OCI-LY1 (cell line): ENCODE measurements around the gene MS4A4E.
"Not testable (repeated sequence)": the region's sequence is repeated elsewhere in the genome, so short reads cannot be mapped to it uniquely, and the experiment has no call there.

Experiments
- H2AFZ ChIP-seq: fragments of 200-600 bp; sonication (generic), shearing (Covaris generic); 2 replicates; pipeline ENCODE4 v1.6.0; 2014; ENCODE audit warnings: antibody characterized with exemption, mild to moderate bottlenecking, low read length
- H3F3A ChIP-seq: fragments of 200-600 bp; sonication (generic), shearing (Covaris generic); 2 replicates; pipeline ENCODE4 v1.6.0; 2014; ENCODE audit warnings: mild to moderate bottlenecking, antibody characterized with exemption, low read length, moderate library complexity; ENCODE audit not compliant: insufficient read depth
- H3K27ac ChIP-seq: fragments of 200-600 bp; sonication (generic); 2 replicates; pipeline ENCODE4 v1.5.1; 2014; ENCODE audit warnings: low read length, mixed run types, mild to moderate bottlenecking, low read depth; ENCODE audit not compliant: poor library complexity, severe bottlenecking
- H3K27me3 ChIP-seq: fragments of 200-600 bp; sonication (generic); 2 replicates; pipeline ENCODE4 v1.6.0; 2014; ENCODE audit warnings: antibody characterized with exemption, mild to moderate bottlenecking, low read length, moderate library complexity; ENCODE audit not compliant: insufficient read depth
- H3K36me3 ChIP-seq: fragments of 200-600 bp; sonication (generic); 2 replicates; pipeline ENCODE4 v1.6.1; 2014; ENCODE audit warnings: mild to moderate bottlenecking, antibody characterized with exemption, low read length, moderate library complexity, mixed read lengths; ENCODE audit not compliant: insufficient read depth
- H3K4me1 ChIP-seq: fragments of 200-600 bp; sonication (generic); 2 replicates; pipeline ENCODE4 v1.5.1; 2014; ENCODE audit warnings: mild to moderate bottlenecking, low read length, moderate library complexity; ENCODE audit not compliant: insufficient read depth, severe bottlenecking
- H3K4me2 ChIP-seq: fragments of 200-600 bp; sonication (generic), shearing (Covaris generic); 2 replicates; pipeline ENCODE4 v1.6.1; 2014; ENCODE audit warnings: low read length
- H3K4me3 ChIP-seq: fragments of 200-600 bp; sonication (generic); 2 replicates; pipeline ENCODE4 v1.5.1; 2014; ENCODE audit warnings: low read length, low read depth, mild to moderate bottlenecking, mixed read lengths; ENCODE audit not compliant: poor library complexity, severe bottlenecking
- H3K79me2 ChIP-seq: fragments of 200-600 bp; shearing (Covaris generic); 2 replicates; pipeline ENCODE4 v1.6.1; 2016; ENCODE audit warnings: mixed run types, low read length, mixed read lengths; ENCODE audit not compliant: insufficient read depth
- H3K9ac ChIP-seq: fragments of 200-600 bp; sonication (generic), shearing (Covaris generic); 2 replicates; pipeline ENCODE4 v1.6.1; 2014; ENCODE audit warnings: mild to moderate bottlenecking, low read length, mixed read lengths
- H3K9me2 ChIP-seq: fragments of 200-600 bp; sonication (generic), shearing (Covaris generic); 2 replicates; pipeline ENCODE4 v1.6.1; 2014; ENCODE audit warnings: low read depth, mild to moderate bottlenecking, low read length, mixed read lengths
- H3K9me3 ChIP-seq: fragments of 200-600 bp; shearing (Covaris generic); 2 replicates; pipeline ENCODE4 v1.6.1; 2014; ENCODE audit warnings: low read length, mixed read lengths
- H4K20me1 ChIP-seq: fragments of 200-600 bp; sonication (generic), shearing (Covaris generic); 2 replicates; pipeline ENCODE4 v1.6.0; 2016; ENCODE audit warnings: mild to moderate bottlenecking, low read length; ENCODE audit not compliant: insufficient read depth
- EZH2 ChIP-seq: fragments of 200-600 bp; sonication (generic), shearing (Covaris generic); IDR thresholded peaks from 2 replicates; pipeline ENCODE4 v1.8.0; 2017; ENCODE audit warnings: borderline replicate concordance, mixed run types, mild to moderate bottlenecking, antibody characterized with exemption, low read length, moderate library complexity, mixed read lengths
- TF ChIP-seq, protein P1 (sequence below): fragments of 200-600 bp; sonication (generic), shearing (Covaris generic); IDR thresholded peaks from 2 replicates; pipeline ENCODE4 v1.5.1; 2017; ENCODE audit warnings: mild to moderate bottlenecking, antibody characterized with exemption, low read length, moderate library complexity, mixed read lengths

Gene MS4A4E

DNA sequence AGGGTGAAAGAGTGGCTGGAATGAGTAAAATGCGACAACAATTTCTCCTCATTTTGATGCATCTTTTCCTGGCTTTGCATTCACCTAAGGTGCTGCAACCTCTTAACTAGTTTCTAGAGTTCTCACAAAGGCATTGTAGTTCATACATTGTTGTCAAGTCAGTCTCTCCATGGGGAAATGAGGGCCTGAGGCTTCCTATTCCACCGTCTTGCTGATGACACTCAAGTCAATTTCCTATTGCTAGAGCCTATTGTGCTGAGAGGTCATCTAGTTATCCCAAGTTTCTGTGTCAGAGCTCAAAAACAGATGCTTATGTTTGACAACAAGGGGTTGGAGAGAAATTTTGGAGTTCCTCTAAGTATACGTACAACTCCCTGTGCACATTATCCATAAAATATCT is 48.4 kb downstream of the MS4A4E start:
- Histone ChIP-seq H3K9me2 (no peaks in the 10 kb centered on the region), H3K4me3 (no peak overlapping the region), H3F3A (no peaks in the 10 kb centered on the region), H3K4me1 (no peaks in the 10 kb centered on the region), H2AFZ (no peak overlapping the region), H3K9ac (no peak overlapping the region), H3K36me3 (no peaks in the 10 kb centered on the region), H3K4me2 (no peak overlapping the region), H3K79me2 (no peaks in the 10 kb centered on the region), H3K27me3 (no peaks in the 10 kb centered on the region), H4K20me1 (no peaks in the 10 kb centered on the region), H3K9me3 (no peaks in the 10 kb centered on the region), H3K27ac (no peak overlapping the region)
- TF ChIP-seq, protein P1, sequence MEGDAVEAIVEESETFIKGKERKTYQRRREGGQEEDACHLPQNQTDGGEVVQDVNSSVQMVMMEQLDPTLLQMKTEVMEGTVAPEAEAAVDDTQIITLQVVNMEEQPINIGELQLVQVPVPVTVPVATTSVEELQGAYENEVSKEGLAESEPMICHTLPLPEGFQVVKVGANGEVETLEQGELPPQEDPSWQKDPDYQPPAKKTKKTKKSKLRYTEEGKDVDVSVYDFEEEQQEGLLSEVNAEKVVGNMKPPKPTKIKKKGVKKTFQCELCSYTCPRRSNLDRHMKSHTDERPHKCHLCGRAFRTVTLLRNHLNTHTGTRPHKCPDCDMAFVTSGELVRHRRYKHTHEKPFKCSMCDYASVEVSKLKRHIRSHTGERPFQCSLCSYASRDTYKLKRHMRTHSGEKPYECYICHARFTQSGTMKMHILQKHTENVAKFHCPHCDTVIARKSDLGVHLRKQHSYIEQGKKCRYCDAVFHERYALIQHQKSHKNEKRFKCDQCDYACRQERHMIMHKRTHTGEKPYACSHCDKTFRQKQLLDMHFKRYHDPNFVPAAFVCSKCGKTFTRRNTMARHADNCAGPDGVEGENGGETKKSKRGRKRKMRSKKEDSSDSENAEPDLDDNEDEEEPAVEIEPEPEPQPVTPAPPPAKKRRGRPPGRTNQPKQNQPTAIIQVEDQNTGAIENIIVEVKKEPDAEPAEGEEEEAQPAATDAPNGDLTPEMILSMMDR, result no peak
- TF ChIP-seq EZH2, result no peak

DNA sequence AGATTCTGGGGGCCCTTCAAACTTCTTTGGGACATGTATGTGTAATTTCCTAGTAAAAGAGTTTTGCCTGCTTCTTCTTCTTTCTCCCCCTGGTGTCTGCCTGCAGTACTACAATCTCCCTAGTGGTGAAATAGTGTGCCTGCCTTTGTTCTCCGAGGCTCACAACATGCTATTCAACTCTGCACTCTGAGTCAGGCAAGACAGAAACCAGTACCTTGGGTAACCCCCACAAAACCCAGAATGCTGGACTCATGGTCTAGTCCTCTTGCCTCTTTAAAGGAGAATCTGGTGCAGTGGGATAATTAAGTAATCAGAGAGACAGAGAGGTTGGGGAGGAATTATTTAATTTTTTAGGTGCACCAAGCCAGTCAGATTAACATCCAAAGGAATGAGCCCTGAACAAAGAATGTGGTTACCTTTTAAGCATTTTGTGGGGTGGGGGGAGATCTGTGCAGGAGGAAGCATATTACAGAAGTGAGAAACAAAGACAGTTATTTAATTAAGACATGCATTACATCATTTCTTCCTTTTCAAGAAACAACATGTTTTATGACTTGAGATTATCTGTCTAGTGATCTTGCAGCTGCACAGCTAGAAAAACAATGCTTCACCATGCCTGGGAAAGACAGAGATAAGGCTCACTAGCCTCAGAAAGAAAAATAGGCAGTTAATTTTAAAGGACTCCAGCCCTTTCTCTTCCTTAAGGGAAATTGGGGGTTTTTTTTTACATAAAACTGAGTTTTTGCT is 49.1 kb downstream of the MS4A4E start:
- H3K4me2 ChIP-seq, result no peak overlapping the region
- no peak overlapping the region for H3K9ac ChIP-seq
- no peak overlapping the region for H3K27ac ChIP-seq

DNA sequence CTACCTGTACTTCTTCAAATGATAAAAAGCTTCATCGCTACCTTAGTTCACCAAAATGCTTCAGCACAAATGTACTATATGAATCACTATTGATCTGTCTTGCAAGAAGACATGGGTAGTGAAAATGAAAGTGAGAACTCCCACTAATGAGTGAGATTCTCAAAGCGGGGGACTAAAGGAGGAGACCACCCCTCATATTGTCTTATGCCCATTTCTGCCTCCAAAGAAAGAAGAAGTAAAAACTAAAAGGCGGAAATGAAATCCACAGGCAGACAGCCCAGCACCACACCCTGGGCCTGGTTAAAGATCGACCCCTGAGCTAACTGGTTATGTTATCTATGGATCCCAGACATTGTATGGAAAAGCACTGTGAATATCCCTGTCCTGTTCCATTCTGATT is 50.4 kb downstream of the MS4A4E start:
- H3K4me3 ChIP-seq, H3K9ac ChIP-seq, H3K27ac ChIP-seq: not testable (repeated sequence)

More for the DNA sequence above, 49.1 kb downstream of the MS4A4E start:
- Histone ChIP-seq H3K79me2 (no peaks in the 10 kb centered on the region), H3K4me3 (no peak overlapping the region), H2AFZ (no peak overlapping the region), H3K9me2 (no peaks in the 10 kb centered on the region), H3K9me3 (no peaks in the 10 kb centered on the region), H3K27me3 (no peaks in the 10 kb centered on the region), H3F3A (no peaks in the 10 kb centered on the region), H4K20me1 (no peaks in the 10 kb centered on the region), H3K36me3 (no peaks in the 10 kb centered on the region), H3K4me1 (no peaks in the 10 kb centered on the region)
- no peak for TF ChIP-seq EZH2
- TF ChIP-seq, protein P1, result peak; percentile 89

DNA sequence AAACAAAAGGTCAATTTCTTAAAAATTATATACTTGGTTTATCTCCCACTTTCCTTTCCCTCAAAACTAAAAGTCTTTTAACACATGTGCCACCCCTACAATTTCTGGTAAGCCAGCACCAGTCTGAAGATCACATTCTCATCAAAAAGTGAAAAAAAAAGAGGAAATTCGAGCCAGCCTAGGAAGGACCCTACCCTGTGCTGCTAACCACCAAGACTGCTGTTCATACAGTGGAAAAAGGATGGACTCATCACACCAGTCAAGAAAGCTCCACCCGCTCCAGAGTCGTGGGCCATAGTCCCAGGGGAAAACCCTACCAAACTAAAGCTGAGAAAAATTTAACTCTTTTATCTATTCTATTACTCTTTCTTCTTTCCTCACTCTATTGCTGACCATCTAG is 54.5 kb downstream of the MS4A4E start:
- H3F3A ChIP-seq, H3K79me2 ChIP-seq, H3K4me2 ChIP-seq, H3K9me2 ChIP-seq, H2AFZ ChIP-seq, H3K27ac ChIP-seq, H3K9ac ChIP-seq, H3K4me3 ChIP-seq, H4K20me1 ChIP-seq, H3K27me3 ChIP-seq, H3K36me3 ChIP-seq, H3K4me1 ChIP-seq, H3K9me3 ChIP-seq: not testable (repeated sequence)

More for the DNA sequence above, 50.4 kb downstream of the MS4A4E start:
- H3K4me2 ChIP-seq, H3K9me2 ChIP-seq, H2AFZ ChIP-seq, H4K20me1 ChIP-seq, H3K9me3 ChIP-seq, H3K36me3 ChIP-seq, H3K79me2 ChIP-seq, H3F3A ChIP-seq, H3K4me1 ChIP-seq, H3K27me3 ChIP-seq: not testable (repeated sequence)

DNA sequence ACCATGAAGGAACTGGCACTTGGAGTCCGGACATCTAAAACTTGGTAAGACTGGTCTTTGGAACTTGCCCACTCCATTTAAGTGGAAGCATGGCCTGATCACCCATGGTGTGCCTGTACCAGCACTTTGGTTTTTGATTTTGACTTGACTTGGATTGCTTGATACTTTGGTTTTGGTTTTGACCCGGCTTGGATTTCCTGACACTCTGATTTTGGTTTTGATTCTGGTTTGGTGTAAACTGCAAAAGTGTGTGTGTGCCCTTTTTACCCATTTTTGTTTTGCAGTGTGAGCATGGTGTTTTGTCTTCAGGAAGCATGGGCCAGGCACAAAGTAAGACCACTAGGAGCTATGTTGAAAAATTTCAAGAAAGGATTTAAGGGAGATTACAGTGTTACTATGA is 56.8 kb downstream of the MS4A4E start:
- not testable (repeated sequence) for H3K4me3 ChIP-seq, H3F3A ChIP-seq, H3K36me3 ChIP-seq, H4K20me1 ChIP-seq, H3K4me1 ChIP-seq, H3K79me2 ChIP-seq, H3K9me3 ChIP-seq, H3K4me2 ChIP-seq, H3K9ac ChIP-seq, H3K27me3 ChIP-seq, H2AFZ ChIP-seq, H3K9me2 ChIP-seq, H3K27ac ChIP-seq

DNA sequence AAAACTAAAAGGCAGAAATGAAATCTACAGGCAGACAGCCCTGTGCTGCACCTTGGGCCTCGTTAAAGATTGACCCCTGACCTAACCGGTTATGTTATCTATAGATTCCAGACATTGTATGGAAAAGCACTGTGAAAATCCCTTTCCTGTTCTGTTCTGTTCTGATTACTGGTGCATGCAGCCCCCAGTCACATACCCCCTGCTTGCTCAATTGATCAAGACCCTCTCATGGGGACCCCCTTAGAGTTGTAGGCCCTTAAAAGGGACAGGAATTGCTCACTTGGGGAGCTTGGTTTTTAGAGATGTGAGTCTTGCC is 57.5 kb downstream of the MS4A4E start:
- H3K4me3 ChIP-seq, H3K4me1 ChIP-seq, H3K9ac ChIP-seq, H3K4me2 ChIP-seq, H3F3A ChIP-seq, H3K27ac ChIP-seq, H3K9me3 ChIP-seq, H4K20me1 ChIP-seq, H3K9me2 ChIP-seq, H3K79me2 ChIP-seq, H3K36me3 ChIP-seq, H3K27me3 ChIP-seq, H2AFZ ChIP-seq: not testable (repeated sequence)
